Frontal cortex (tissue), 4 donors: ENCODE results near the gene GNL3. TPM values are rescaled to one million over a fixed set of nuclear protein-coding genes. Genes with fewer than 3 reads are reported as not detected.

Experiments used
- DNase-seq, 2 donors: peaks; one replicate each; pipeline ENCODE4 v3.0.0; 2012; ENCODE audit warnings: low spot score in 2 of 2
- FAIRE-seq: peaks from 2 replicates; lab custom pipeline; 2012; peaks lifted over from hg19 to GRCh38; lab: Jason Lieb, UNC
- total RNA-seq: library from RNA; depleted of rRNA; stranded (reverse); fragments of >200 nt; gene quantifications from one replicate; pipeline ENCODE4 v1.2.3, GENCODE V29; 2014
- donor health status: control.
- donor health status: control.
- donor health status: control.

GNL3 gene
- total RNA-seq, 1 donor from 2014 or later: 70.1 TPM

- FAIRE-seq: no peak
- DNase-seq: peak; percentile 91 to 96
Observed at GRCh38 chr3:52685285-52685708, 535 bp upstream of the GNL3 start.

GRCh38 chr3:52688266-52688665 is 2.4 kb downstream of the GNL3 start:
- DNase-seq: no peak
- no peak for FAIRE-seq

GRCh38 chr3:52689151-52689550 is 3.3 kb downstream of the GNL3 start:
- FAIRE-seq (no peak), DNase-seq (no peak)

- DNase-seq (no peak), FAIRE-seq (no peak)
Observed at GRCh38 chr3:52690560-52690959, 4.7 kb downstream of the GNL3 start.

GRCh38 chr3:52693071-52693470 is 7.2 kb downstream of the GNL3 start:
- FAIRE-seq: no peak
- DNase-seq: no peak

GRCh38 chr3:52694528-52695189 is 8.8 kb downstream of the GNL3 start:
- no peak for FAIRE-seq
- no peak for DNase-seq

GRCh38 chr3:52695798-52696671 is 10.2 kb downstream of the GNL3 start:
- FAIRE-seq (no peak), DNase-seq (no peak)

GRCh38 chr3:52696830-52697631 is 11.2 kb downstream of the GNL3 start:
- FAIRE-seq (no peak), DNase-seq (no peak)

- FAIRE-seq (no peak), DNase-seq (no peak)
Observed at GRCh38 chr3:52697632-52697965, 11.8 kb downstream of the GNL3 start.

- FAIRE-seq (no peak), DNase-seq (no peak)
Observed at GRCh38 chr3:52703341-52703740, 17.5 kb downstream of the GNL3 start.

- peak in 1 of 2 donors; percentile 26 for DNase-seq
- FAIRE-seq: no peak
Observed at GRCh38 chr3:52704611-52705437, 19.0 kb downstream of the GNL3 start.

- no peak for DNase-seq
- no peak for FAIRE-seq
Observed at GRCh38 chr3:52705438-52705687, 19.5 kb downstream of the GNL3 start.

- FAIRE-seq: no peak
- DNase-seq: peak; percentile 92 to 95
Observed at GRCh38 chr3:52705688-52706686, 20.2 kb downstream of the GNL3 start, which contains the start of the genes GLT8D1 and SPCS1. TSS of gene GLT8D1 (minus strand) at chr3:52705791. CDS start at chr3:52700460, 5,331 bp downstream. TSS of gene SPCS1 (plus strand) at chr3:52706106. CDS start at chr3:52706247, 141 bp downstream.

GRCh38 chr3:52707585-52707984 is 21.8 kb downstream of the GNL3 start:
- no peak for DNase-seq
- no peak for FAIRE-seq

- FAIRE-seq: no peak
- DNase-seq: no peak
Observed at GRCh38 chr3:52710512-52710911, 24.7 kb downstream of the GNL3 start.

- no peak for FAIRE-seq
- DNase-seq: no peak
Observed at GRCh38 chr3:52712291-52713212, 26.7 kb downstream of the GNL3 start.
